Heart right ventricle (tissue), 16 donors: ENCODE measurements around the gene ADAM10. TPM values are rescaled to one million over a fixed set of nuclear protein-coding genes. Genes with fewer than 3 reads are reported as not detected.

Experiments
- ATAC-seq, 8 donors: fragments of 200-7000 bp; cut with Tn5 transposase; one replicate each; pipeline ENCODE4 v1.9.1; 2020; ENCODE audit warnings: mild to moderate bottlenecking in 8 of 8, moderate library complexity in 8 of 8, moderate number of reproducible peaks in 1 of 8
- DNase-seq, 2 donors: peaks; one replicate each; pipeline ENCODE4 v3.0.0-alpha.2; 2020
- H3K27ac ChIP-seq, 10 donors: fragments of 200-600 bp; sonication (generic) in 2 of 10; one replicate each; pipeline versions ENCODE4 v1.5.0 to v1.8.0; 2020 to 2022; ENCODE audit warnings: mild to moderate bottlenecking in 3 of 10
- H3K27me3 ChIP-seq, 7 donors: fragments of 200-600 bp; one replicate each; pipeline ENCODE4 v1.8.0; 2021 to 2022; ENCODE audit warnings: mild to moderate bottlenecking in 2 of 7
- H3K36me3 ChIP-seq, 9 donors: fragments of 200-600 bp; sonication (generic) in 1 of 9; one replicate each; pipeline versions ENCODE4 v1.5.0 to v1.8.0; 2020 to 2022; ENCODE audit warnings: mild to moderate bottlenecking in 2 of 9
- H3K4me1 ChIP-seq, 9 donors: fragments of 200-600 bp; sonication (generic) in 1 of 9; one replicate each; pipeline versions ENCODE4 v1.5.0 to v1.8.0; 2020 to 2022; ENCODE audit warnings: mild to moderate bottlenecking in 4 of 9
- H3K4me3 ChIP-seq, 10 donors: fragments of 200-600 bp; sonication (generic) in 2 of 10; one replicate each; pipeline versions ENCODE4 v1.5.0 to v1.8.0; 2020 to 2022; ENCODE audit warnings: mild to moderate bottlenecking in 7 of 10, moderate library complexity in 2 of 10
- H3K9me3 ChIP-seq, 11 donors: fragments of 200-600 bp in 10 of 11; sonication (generic) in 2 of 11; one replicate each; pipeline versions ENCODE4 v1.5.0 to v1.8.0; 2013 to 2022; ENCODE audit warnings: mild to moderate bottlenecking in 2 of 11, control low read depth in 1 of 11, moderate library complexity in 1 of 11
- CTCF ChIP-seq, 9 donors: fragments of 200-600 bp; sonication (generic) in 2 of 9; IDR thresholded peaks; one replicate each; pipeline versions ENCODE4 v1.5.0 to v1.8.0; 2021 to 2022; ENCODE audit warnings: antibody characterized with exemption in 9 of 9, mild to moderate bottlenecking in 5 of 9, moderate library complexity in 1 of 9
- WGBS, 2 donors: extraction: QIAGEN DNeasy Blood & Tissue Kit; methylation state at CpG; one replicate each; pipeline ENCODE4 v1.1.7; 2013; ENCODE audit warnings: inconsistent platforms in 1 of 2; 5-methylcytosine and 5-hydroxymethylcytosine counted together
- intact Hi-C, 10 donors: fragments of 100-400 bp; cut with DNase I; formaldehyde crosslinking; loops; one replicate each; pipeline versions ENCODE4 v1.11.1 to v1.14.2; 2022
- polyA plus RNA-seq, 2 donors: library from polyadenylated mRNA; stranded (reverse); fragments of 200-250 nt; gene quantifications; one replicate each; pipeline ENCODE4 v1.2.3, GENCODE V29; 2013
- total RNA-seq, 10 donors: library from RNA; stranded (reverse); fragmentation: NEBNext Ultra II Directional in 3 of 10; extraction: Animal tissue kit (Norgen Biotek cat#: 25700) in 3 of 10; gene quantifications; one replicate each; pipeline versions ENCODE4 v1.2.1 to v1.2.4, GENCODE V29; 2021 to 2023
- donor health status: Arrhythmogenic right ventricular cardiomyopathy.
- donor health status: ischemic (EF 13 %, LVEDD 7.1; RV severe dilation, severe dysfunction).
- donor health status: healthy with polysubstance abuse.
- donor health status: DM: no; HTN: yes; CAD: no.
- donor health status: DM: no; HTN: no; CAD: no.
- donor health status: ischemic (EF 25% LVEDD 6.9; RV normal size, moderate dysfunction).
- donor health status: ischemic (EF 25% LVEDD 5.7; RV mildly dilated, moderate dysfunction).
- donor health status: healthy.
- donor health status: DM: yes; HTN: yes; CAD: no.
- donor health status: Ischemic cardiomyopathy.
- donor health status: ischemic (EF 35%, LVEDD 5.7; RV mildly dilated, moderate dysfunction).
- donor health status: nonischemic (EF 11% LVEDD 7.7; RV severe dilation, severe dysfunction).
- donor health status: DM: yes; HTN: yes; CAD: no.
- donor health status: PGD.
- donor health status: ischemic (EF 29% LVEDD 5.4; RV normal size, mild dysfunction).
- donor health status: nonischemic (EF 23%, LVEDD 6.1; RV moderate dilation, normal function).

ADAM10 gene
- total and polyA plus RNA-seq, 12 donors = 10.2 to 110 (median 80.1) TPM

GRCh38 chr15:58573270-58573669 is 176.2 kb downstream of the ADAM10 start:
- no peak for ATAC-seq
- intact Hi-C loops = no loop called here
- Histone ChIP-seq H3K27me3 (no peaks in the 10 kb centered on the region), H3K4me3 (no peak overlapping the region), H3K36me3 (no peaks in the 10 kb centered on the region), H3K4me1 (peaks cover 0 to under 1% (median 0%) of the 10 kb centered on the region in 9 donors), H3K27ac (no peak overlapping the region), H3K9me3 (peaks cover 0 to 10% (median 4%) of the 10 kb centered on the region in 11 donors)
- TF ChIP-seq CTCF (IDR thresholded peaks at IDR 0.05) = no peak
- no peak for DNase-seq
- 90 to 93% methylated on average over 4 of the region's 4 CpGs for WGBS, 2 donors

GRCh38 chr15:58572521-58572920 is 177.0 kb downstream of the ADAM10 start:
- Histone ChIP-seq H3K36me3 (no peaks in the 10 kb centered on the region), H3K4me3 (no peak overlapping the region), H3K4me1 (peaks cover 0 to 6% (median 0%) of the 10 kb centered on the region in 9 donors), H3K27ac (no peak overlapping the region), H3K9me3 (peaks cover 0 to 10% (median 4%) of the 10 kb centered on the region in 11 donors), H3K27me3 (no peaks in the 10 kb centered on the region)
- ATAC-seq = no peak
- no peak for TF ChIP-seq CTCF (IDR thresholded peaks at IDR 0.05)
- 82 to 94% methylated on average over 4 of the region's 4 CpGs for WGBS, 2 donors
- DNase-seq = no peak
- intact Hi-C loops = no loop called here

GRCh38 chr15:58571491-58571890 is 178.0 kb downstream of the ADAM10 start:
- H3K9me3 ChIP-seq = peaks cover 0 to 10% (median 4%) of the 10 kb centered on the region in 11 donors
- WGBS, 2 donors = 81 to 86% methylated on average over 6 of the region's 6 CpGs
- ATAC-seq (no peak), DNase-seq (no peak)
- H3K4me3 ChIP-seq = no peak overlapping the region
- peaks cover 0 to 7% (median 0%) of the 10 kb centered on the region in 9 donors for H3K4me1 ChIP-seq
- TF ChIP-seq CTCF (IDR thresholded peaks at IDR 0.05) = no peak
- H3K36me3 ChIP-seq = no peaks in the 10 kb centered on the region
- H3K27ac ChIP-seq = no peak overlapping the region
- H3K27me3 ChIP-seq = no peaks in the 10 kb centered on the region
- intact Hi-C loops = no loop called here

GRCh38 chr15:58569455-58569854 is 180.1 kb downstream of the ADAM10 start:
- Histone ChIP-seq H3K27me3 (no peaks in the 10 kb centered on the region), H3K4me3 (no peak overlapping the region), H3K4me1 (peaks cover 0 to 7% (median 0%) of the 10 kb centered on the region in 9 donors), H3K27ac (no peak overlapping the region), H3K9me3 (peaks cover 0 to 10% (median 4%) of the 10 kb centered on the region in 11 donors), H3K36me3 (no peaks in the 10 kb centered on the region)
- TF ChIP-seq CTCF (IDR thresholded peaks at IDR 0.05) = no peak
- ATAC-seq = no peak
- DNase-seq = no peak
- 93 to 98% methylated on average over 1 of the region's 1 CpG for WGBS, 2 donors
- intact Hi-C loops = no loop called here
